HUES6 (cell line): ENCODE results near the gene SERPIND1.

Source experiments
- H3K27ac ChIP-seq: 2 replicates; pipeline ENCODE4 v1.7.0; 2013; ENCODE audit warnings: low read depth, mild to moderate bottlenecking, low read length, inconsistent platforms
- H3K27me3 ChIP-seq: 2 replicates; pipeline ENCODE4 v1.6.1; 2013; ENCODE audit warnings: low read length; ENCODE audit not compliant: control insufficient read depth, insufficient read depth
- H3K36me3 ChIP-seq: 2 replicates; pipeline ENCODE4 v1.6.1; 2013; ENCODE audit warnings: low read length; ENCODE audit not compliant: control insufficient read depth, insufficient read depth
- H3K4me1 ChIP-seq: 2 replicates; pipeline ENCODE4 v1.6.1; 2013; ENCODE audit warnings: low read length; ENCODE audit not compliant: control insufficient read depth, insufficient read depth
- H3K4me3 ChIP-seq: 2 replicates; pipeline ENCODE4 v1.5.1; 2013; ENCODE audit warnings: low read depth, low read length
- H3K9ac ChIP-seq: one replicate; pipeline ENCODE4 v1.6.1; 2013; ENCODE audit warnings: mild to moderate bottlenecking, low read length
- H3K9me3 ChIP-seq: 2 replicates; pipeline ENCODE4 v1.6.1; 2013; ENCODE audit warnings: low read depth, low read length; ENCODE audit not compliant: control insufficient read depth, insufficient read depth

Gene SERPIND1

GRCh38 chr22:20776624-20777405 lies 2.9 kb downstream of the SERPIND1 start:
- Histone ChIP-seq H3K27ac (no peak overlapping the region), H3K9ac (no peak overlapping the region)

GRCh38 chr22:20777420-20778177 lies 3.7 kb downstream of the SERPIND1 start:
- H3K27ac ChIP-seq: 0 out of 2 replicates have a peak overlapping the region, but pooled peaks have one; percentile 18
- H3K4me3 ChIP-seq: no peak overlapping the region
- no peaks in the 10 kb centered on the region for H3K27me3 ChIP-seq
- H3K9me3 ChIP-seq: no peaks in the 10 kb centered on the region
- peaks cover 12% of the 10 kb centered on the region; the same call in 1 of the 2 replicates for H3K4me1 ChIP-seq
- no peak overlapping the region for H3K9ac ChIP-seq
- H3K36me3 ChIP-seq: no peaks in the 10 kb centered on the region

More at GRCh38 chr22:20776624-20777405, 2.9 kb downstream of the SERPIND1 start:
- Histone ChIP-seq H3K27me3 (no peaks in the 10 kb centered on the region), H3K36me3 (no peaks in the 10 kb centered on the region), H3K4me3 (no peak overlapping the region), H3K9me3 (no peaks in the 10 kb centered on the region), H3K4me1 (peaks cover 12% of the 10 kb centered on the region; the same call in 1 of the 2 replicates)

- Histone ChIP-seq H3K9ac (no peak overlapping the region), H3K9me3 (no peaks in the 10 kb centered on the region), H3K27ac (no peak overlapping the region), H3K27me3 (no peaks in the 10 kb centered on the region), H3K36me3 (no peaks in the 10 kb centered on the region), H3K4me3 (no peak overlapping the region), H3K4me1 (peaks cover 20% of the 10 kb centered on the region)
These were observed 5.3 kb downstream of the SERPIND1 start for GRCh38 chr22:20779014-20779817.

GRCh38 chr22:20779818-20780158 lies 5.9 kb downstream of the SERPIND1 start:
- Histone ChIP-seq H3K9ac (no peak overlapping the region), H3K27me3 (no peaks in the 10 kb centered on the region), H3K36me3 (no peaks in the 10 kb centered on the region), H3K4me3 (no peak overlapping the region), H3K4me1 (peaks cover 20% of the 10 kb centered on the region), H3K9me3 (no peaks in the 10 kb centered on the region), H3K27ac (no peak overlapping the region)

- peaks cover 20% of the 10 kb centered on the region for H3K4me1 ChIP-seq
- no peaks in the 10 kb centered on the region for H3K36me3 ChIP-seq
- H3K9ac ChIP-seq: no peak overlapping the region
- H3K4me3 ChIP-seq: no peak overlapping the region
- H3K27me3 ChIP-seq: no peaks in the 10 kb centered on the region
- no peaks in the 10 kb centered on the region for H3K9me3 ChIP-seq
- H3K27ac ChIP-seq: no peak overlapping the region
These were observed 7.5 kb downstream of the SERPIND1 start for GRCh38 chr22:20781272-20781990.

- no peaks in the 10 kb centered on the region for H3K27me3 ChIP-seq
- no peak overlapping the region for H3K9ac ChIP-seq
- H3K36me3 ChIP-seq: 0 out of 2 replicates have a peak, but pooled peaks cover under 1% of the 10 kb centered on the region
- H3K27ac ChIP-seq: no peak overlapping the region
- H3K4me3 ChIP-seq: no peak overlapping the region
- H3K9me3 ChIP-seq: no peaks in the 10 kb centered on the region
- peaks cover 20% of the 10 kb centered on the region for H3K4me1 ChIP-seq
These were observed 8.2 kb downstream of the SERPIND1 start for GRCh38 chr22:20782083-20782482.

GRCh38 chr22:20782596-20783299 lies 8.8 kb downstream of the SERPIND1 start:
- H3K9me3 ChIP-seq: no peaks in the 10 kb centered on the region
- peaks cover 17% of the 10 kb centered on the region for H3K4me1 ChIP-seq
- H3K9ac ChIP-seq: no peak overlapping the region
- H3K36me3 ChIP-seq: 0 out of 2 replicates have a peak, but pooled peaks cover 7% of the 10 kb centered on the region
- H3K27me3 ChIP-seq: no peaks in the 10 kb centered on the region
- no peak overlapping the region for H3K4me3 ChIP-seq
- no peak overlapping the region for H3K27ac ChIP-seq

- Histone ChIP-seq H3K4me3 (no peak overlapping the region), H3K9ac (no peak overlapping the region), H3K4me1 (peaks cover 17% of the 10 kb centered on the region), H3K36me3 (0 out of 2 replicates have a peak, but pooled peaks cover 13% of the 10 kb centered on the region), H3K9me3 (no peaks in the 10 kb centered on the region), H3K27ac (no peak overlapping the region), H3K27me3 (no peaks in the 10 kb centered on the region)
These were observed 9.4 kb downstream of the SERPIND1 start for GRCh38 chr22:20783300-20783673.

- H3K27ac ChIP-seq: no peak overlapping the region
These were observed 10.2 kb downstream of the SERPIND1 start for GRCh38 chr22:20783844-20784723.

More at GRCh38 chr22:20783844-20784723, 10.2 kb downstream of the SERPIND1 start:
- Histone ChIP-seq H3K9ac (no peak overlapping the region), H3K36me3 (0 out of 2 replicates have a peak, but pooled peaks cover 14% of the 10 kb centered on the region), H3K27me3 (no peaks in the 10 kb centered on the region), H3K9me3 (no peaks in the 10 kb centered on the region), H3K4me1 (peaks cover 14% of the 10 kb centered on the region), H3K4me3 (no peak overlapping the region)
